ENCODE data around the gene FUT1. TPM values are rescaled to one million over a fixed set of nuclear protein-coding genes. Genes with fewer than 3 reads are reported as not detected.
"Not testable (repeated sequence)": the region's sequence is repeated elsewhere in the genome, so short reads cannot be mapped to it uniquely, and the experiment has no call there.

Gene FUT1
- total and polyA plus RNA-seq, 9 of the 15 experiments (the other 6 are each of a cell fraction or from before 2014, with no cell fraction given): 2.3 to 18.5 (median 8.8) TPM

DNA sequence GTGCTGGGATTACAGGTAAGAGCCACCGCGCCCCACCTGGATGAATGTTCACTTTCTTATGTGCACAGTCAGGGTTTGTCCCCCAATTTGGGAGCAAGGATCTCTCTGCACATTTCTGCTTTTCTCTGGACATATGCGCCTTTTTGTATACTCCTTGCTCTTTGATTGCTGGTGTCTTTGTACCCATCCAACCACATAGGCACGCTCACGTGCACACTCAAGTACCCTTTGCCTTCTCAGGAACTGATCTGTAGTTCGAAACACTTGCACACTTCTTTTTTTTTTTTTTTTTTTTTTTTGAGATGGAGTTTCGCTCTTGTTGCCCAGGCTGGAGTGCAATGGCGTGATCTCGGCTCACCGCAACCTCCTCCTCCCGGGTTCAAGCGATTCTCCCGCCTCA, 34.3 kb downstream of the FUT1 start:
- H3K9me1 ChIP-seq (ENCODE audit: control insufficient read depth, insufficient read depth, low read length); H3K4me2 ChIP-seq (ENCODE audit: insufficient read depth, low read length); H3K79me2 ChIP-seq (ENCODE audit: control insufficient read depth, insufficient read depth, low read length); H3K27ac ChIP-seq (ENCODE audit: extremely low read depth, low read depth, low read length); FAIRE-seq; intact Hi-C loops (cut with micrococcal nuclease); H3K36me3 ChIP-seq (ENCODE audit: control insufficient read depth, insufficient read depth, low read length); CTCF ChIA-PET (ENCODE audit: low intra/inter-chr PET ratio); ATAC-seq; H3K4me3 ChIP-seq; BruUV-seq (replicated peaks); DNase-seq (ENCODE audit: extremely low read depth in 1 of 4, low spot score in 3 of 4); H3K9me3 ChIP-seq (replicated peaks; ENCODE audit: control insufficient read depth, insufficient read depth, low read depth, low read length); in situ Hi-C loops (cut with MboI); H4K20me1 ChIP-seq (replicated peaks; ENCODE audit: control insufficient read depth, insufficient read depth, low read length); H2AFZ ChIP-seq (ENCODE audit: low read depth, low read length); H3K27me3 ChIP-seq (ENCODE audit: control insufficient read depth in 2 of 2, insufficient read depth in 2 of 2, low read length in 2 of 2); H3K9ac ChIP-seq (ENCODE audit: insufficient read depth in 1 of 2, low read depth in 2 of 2, low read length in 2 of 2): not testable (repeated sequence)
- POLR2A ChIA-PET: interaction anchor here (1.1 kb wide), 1 partner anchor 57 kb away, joined by 3 read pairs; no protein-coding TSS in a partner anchor
- H3K4me1 ChIP-seq (replicated peaks in 1 of 2; ENCODE audit: control insufficient read depth in 2 of 2, insufficient read depth in 2 of 2, low read length in 2 of 2): peaks cover 19 to 69% of the 10 kb centered on the region in 2 experiments
- WGBS (ENCODE audit: insufficient coverage, low coverage, missing lambda C conversion rate): 85% methylated on average over 7 of the region's 13 CpGs

DNA sequence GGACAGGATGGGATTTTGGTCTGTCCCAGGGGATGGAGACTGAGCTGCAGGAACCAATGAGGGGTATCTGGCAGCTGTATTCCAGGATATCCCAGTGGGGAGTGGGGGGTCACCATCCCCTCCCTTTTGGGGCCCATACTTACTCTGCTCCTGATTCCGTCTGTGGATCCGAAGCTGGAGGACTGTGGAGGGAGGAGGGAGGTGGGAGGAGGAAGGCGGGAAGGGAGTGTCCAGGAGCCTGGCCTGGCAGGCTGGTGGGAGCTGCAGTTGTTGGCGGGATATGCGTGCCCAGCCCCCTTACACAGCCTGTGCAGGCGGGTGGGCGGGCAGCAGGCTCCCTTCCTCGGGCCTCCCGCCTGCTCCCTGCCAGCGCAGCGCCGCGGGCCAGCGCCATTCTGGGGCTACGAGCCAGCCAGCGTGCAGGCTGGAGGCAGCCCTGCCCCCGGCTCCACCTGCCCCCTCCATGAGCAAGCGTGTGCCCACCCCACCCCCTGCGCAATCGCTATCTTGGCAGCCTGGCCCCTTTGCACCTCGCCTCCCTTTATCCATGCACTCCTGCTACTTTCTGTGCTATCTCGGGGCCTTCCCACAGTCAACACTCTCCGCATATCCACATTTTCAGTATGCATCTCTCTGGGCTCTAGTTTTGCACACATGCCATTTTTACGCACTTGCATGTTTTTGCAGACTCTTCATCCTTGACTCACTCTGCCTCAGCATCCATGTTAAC, 35.7 kb downstream of the FUT1 start:
- no peaks in the 10 kb centered on the region for H3K27me3 ChIP-seq (ENCODE audit: control insufficient read depth in 2 of 2, insufficient read depth in 2 of 2, low read length in 2 of 2)
- H3K27ac ChIP-seq (ENCODE audit: extremely low read depth, low read depth, low read length): no peak overlapping the region
- no peak overlapping the region for H2AFZ ChIP-seq (ENCODE audit: low read depth, low read length)
- H3K4me3 ChIP-seq: no peak overlapping the region
- intact Hi-C loops (cut with micrococcal nuclease) (no loop called here), in situ Hi-C loops (cut with MboI) (no loop called here)
- H3K4me1 ChIP-seq (replicated peaks in 1 of 2; ENCODE audit: control insufficient read depth in 2 of 2, insufficient read depth in 2 of 2, low read length in 2 of 2): peaks cover 21 to 68% of the 10 kb centered on the region in 2 experiments
- peak overlapping the region in 1 of 2 experiments; percentile 52; a peak in 2 of 4 replicates for H3K9ac ChIP-seq (ENCODE audit: insufficient read depth in 1 of 2, low read depth in 2 of 2, low read length in 2 of 2)
- BruUV-seq (replicated peaks): no TSS peak
- H4K20me1 ChIP-seq (replicated peaks; ENCODE audit: control insufficient read depth, insufficient read depth, low read length): no peaks in the 10 kb centered on the region
- H3K36me3 ChIP-seq (ENCODE audit: control insufficient read depth, insufficient read depth, low read length): no peaks in the 10 kb centered on the region
- POLR2A ChIA-PET: interaction anchor here (1.0 to 1.3 kb wide), 2 partner anchors 9 to 19 kb away, joined by 3 to 6 read pairs; no protein-coding TSS in a partner anchor
- FAIRE-seq (no peak), DNase-seq (ENCODE audit: extremely low read depth in 1 of 4, low spot score in 3 of 4) (no peak), ATAC-seq (no peak)
- 67% methylated on average over 9 of the region's 24 CpGs for WGBS (ENCODE audit: insufficient coverage, low coverage, missing lambda C conversion rate)
- H3K79me2 ChIP-seq (ENCODE audit: control insufficient read depth, insufficient read depth, low read length): peaks cover 7% of the 10 kb centered on the region; the same call in 1 of the 3 replicates
- no peaks in the 10 kb centered on the region for H3K9me3 ChIP-seq (replicated peaks; ENCODE audit: control insufficient read depth, insufficient read depth, low read depth, low read length)
- peak; percentile 78 for TF ChIP-seq ZNF263 (CRISPR knock-in tag; IDR thresholded peaks at IDR 0.05; ENCODE audit: borderline replicate concordance)
- TF ChIP-seq GABPA (tag; conservative IDR thresholded peaks at IDR 0.05; ENCODE audit: low read depth): no peak
- CTCF ChIA-PET (ENCODE audit: low intra/inter-chr PET ratio): no interaction called here
- H3K4me2 ChIP-seq (ENCODE audit: insufficient read depth, low read length): no peak overlapping the region
- no peaks in the 10 kb centered on the region for H3K9me1 ChIP-seq (ENCODE audit: control insufficient read depth, insufficient read depth, low read length)

All from K562 (cell line).